ENCODE data around the gene ZBTB17. TPM values are rescaled to one million over a fixed set of nuclear protein-coding genes. Genes with fewer than 3 reads are reported as not detected.

ZBTB17 gene
- total RNA-seq, 1 experiment from 2014 or later: 44.2 TPM

GRCh38 chr1:15991427-15992186 is 15.7 kb upstream of the ZBTB17 start:
- H3K79me2 ChIP-seq (ENCODE audit: low read length): no peaks in the 10 kb centered on the region
- no peaks in the 10 kb centered on the region for H3K9me3 ChIP-seq (ENCODE audit: low read length)
- BruUV-seq (replicated peaks): no TSS peak
- no peak overlapping the region for H3K4me2 ChIP-seq (ENCODE audit: low read length)
- H3K36me3 ChIP-seq (ENCODE audit: low read depth, low read length): no peaks in the 10 kb centered on the region
- H3K4me3 ChIP-seq (ENCODE audit: low read length): no peak overlapping the region
- H3K4me1 ChIP-seq (ENCODE audit: insufficient read depth, low read length): no peaks in the 10 kb centered on the region
- intact Hi-C loops (cut with micrococcal nuclease): no loop called here
- H2AFZ ChIP-seq (ENCODE audit: low read length): no peak overlapping the region
- H3K9me2 ChIP-seq (replicated peaks; ENCODE audit: low read length): no peaks in the 10 kb centered on the region
- TF ChIP-seq EZH2 (IDR thresholded peaks at IDR 0.05; ENCODE audit: low read length, unreplicated experiment) (no peak), EZH2phosphoT487 (IDR thresholded peaks at IDR 0.05; ENCODE audit: borderline replicate concordance, low read length) (no peak), CTCF (conservative IDR thresholded peaks at IDR 0.05; ENCODE audit: low read depth, low read length) (no peak)
- H3K9ac ChIP-seq (ENCODE audit: low read length): no peak overlapping the region
- ChIA-PET CTCF (no interaction called here), POLR2A (ENCODE audit: unreplicated experiment) (no interaction called here)
- H3K27ac ChIP-seq (ENCODE audit: low read length): no peak overlapping the region
- DNase-seq: no peak
- no peaks in the 10 kb centered on the region for H3F3A ChIP-seq (ENCODE audit: low read length, unreplicated experiment)
- H4K20me1 ChIP-seq (ENCODE audit: low read length): no peaks in the 10 kb centered on the region
- H3K27me3 ChIP-seq (ENCODE audit: low read length): no peaks in the 10 kb centered on the region
- ATAC-seq: no peak

GRCh38 chr1:15989776-15990175 is 13.9 kb upstream of the ZBTB17 start:
- TF ChIP-seq EZH2 (IDR thresholded peaks at IDR 0.05; ENCODE audit: low read length, unreplicated experiment) (no peak), EZH2phosphoT487 (IDR thresholded peaks at IDR 0.05; ENCODE audit: borderline replicate concordance, low read length) (no peak), CTCF (conservative IDR thresholded peaks at IDR 0.05; ENCODE audit: low read depth, low read length) (no peak)
- ATAC-seq (no peak), DNase-seq (no peak)
- Histone ChIP-seq H3K9me3 (ENCODE audit: low read length) (no peaks in the 10 kb centered on the region), H3K4me1 (ENCODE audit: insufficient read depth, low read length) (peaks cover 11% of the 10 kb centered on the region; the same call in 1 of the 2 replicates), H3K27me3 (ENCODE audit: low read length) (no peaks in the 10 kb centered on the region), H3K79me2 (ENCODE audit: low read length) (no peaks in the 10 kb centered on the region), H2AFZ (ENCODE audit: low read length) (no peak overlapping the region), H3K4me2 (ENCODE audit: low read length) (no peak overlapping the region), H3K9ac (ENCODE audit: low read length) (no peak overlapping the region), H3K36me3 (ENCODE audit: low read depth, low read length) (no peaks in the 10 kb centered on the region), H3K9me2 (replicated peaks; ENCODE audit: low read length) (no peaks in the 10 kb centered on the region), H4K20me1 (ENCODE audit: low read length) (no peaks in the 10 kb centered on the region), H3K27ac (ENCODE audit: low read length) (no peak overlapping the region), H3F3A (ENCODE audit: low read length, unreplicated experiment) (no peaks in the 10 kb centered on the region), H3K4me3 (ENCODE audit: low read length) (no peak overlapping the region)
- ChIA-PET POLR2A (ENCODE audit: unreplicated experiment) (no interaction called here), CTCF (no interaction called here)
- intact Hi-C loops (cut with micrococcal nuclease): no loop called here
- BruUV-seq (replicated peaks): no TSS peak

Measured in PC-3 (cell line).